COLO668 (cell line): ENCODE results near the gene GCC2.
"Not testable (repeated sequence)": the region's sequence is repeated elsewhere in the genome, so short reads cannot be mapped to it uniquely, and the experiment has no call there.

Source experiments
- DNase-seq: peaks from one replicate; lab custom pipeline; 2025; ENCODE audit not compliant: unreplicated experiment; lab: John Stamatoyannopoulos, UW

GCC2 gene

GRCh38 chr2:108512431-108512830, 63.4 kb downstream of the GCC2 start:
- not testable (repeated sequence) for DNase-seq

GRCh38 chr2:108514478-108514877, 65.5 kb downstream of the GCC2 start:
- not testable (repeated sequence) for DNase-seq

GRCh38 chr2:108524688-108525087, 75.7 kb downstream of the GCC2 start:
- DNase-seq: not testable (repeated sequence)

- not testable (repeated sequence) for DNase-seq
Observed at GRCh38 chr2:108525258-108525657, 76.3 kb downstream of the GCC2 start.

- no peak for DNase-seq
Observed at GRCh38 chr2:108531674-108532055, 82.7 kb downstream of the GCC2 start.

GRCh38 chr2:108533832-108534583, 85.0 kb downstream of the GCC2 start, which contains the start of gene LIMS1:
Gene LIMS1, plus strand, starts transcription at chr2:108534470. Its CDS starts 93 bp downstream, at chr2:108534563.
- DNase-seq: peak; percentile 90

- DNase-seq: peak; percentile 73
Observed at GRCh38 chr2:108534584-108535356, 85.8 kb downstream of the GCC2 start.

GRCh38 chr2:108535357-108535631, 86.3 kb downstream of the GCC2 start:
- no peak for DNase-seq

- no peak for DNase-seq
Observed at GRCh38 chr2:108536133-108536780, 87.3 kb downstream of the GCC2 start.

- no peak for DNase-seq
Observed at GRCh38 chr2:108536911-108537310, 87.9 kb downstream of the GCC2 start.

- DNase-seq: no peak
Observed at GRCh38 chr2:108538000-108538625, 89.1 kb downstream of the GCC2 start.

GRCh38 chr2:108541451-108541850, 92.4 kb downstream of the GCC2 start:
- no peak for DNase-seq

- no peak for DNase-seq
Observed at GRCh38 chr2:108542071-108542470, 93.1 kb downstream of the GCC2 start.

- no peak for DNase-seq
Observed at GRCh38 chr2:108547606-108548005, 98.6 kb downstream of the GCC2 start.

GRCh38 chr2:108548208-108549003, 99.4 kb downstream of the GCC2 start:
- no peak for DNase-seq

GRCh38 chr2:108552566-108552965, 103.6 kb downstream of the GCC2 start:
- DNase-seq: no peak

GRCh38 chr2:108553209-108553919, 104.4 kb downstream of the GCC2 start:
- DNase-seq: no peak

- DNase-seq: peak; percentile 24
Observed at GRCh38 chr2:108554528-108554927, 105.5 kb downstream of the GCC2 start.

- DNase-seq: no peak
Observed at GRCh38 chr2:108555572-108555971, 106.6 kb downstream of the GCC2 start.

GRCh38 chr2:108556581-108556980, 107.6 kb downstream of the GCC2 start:
- DNase-seq: not testable (repeated sequence)
